Measurements from ENCODE around the gene SMAD6.

DNA sequence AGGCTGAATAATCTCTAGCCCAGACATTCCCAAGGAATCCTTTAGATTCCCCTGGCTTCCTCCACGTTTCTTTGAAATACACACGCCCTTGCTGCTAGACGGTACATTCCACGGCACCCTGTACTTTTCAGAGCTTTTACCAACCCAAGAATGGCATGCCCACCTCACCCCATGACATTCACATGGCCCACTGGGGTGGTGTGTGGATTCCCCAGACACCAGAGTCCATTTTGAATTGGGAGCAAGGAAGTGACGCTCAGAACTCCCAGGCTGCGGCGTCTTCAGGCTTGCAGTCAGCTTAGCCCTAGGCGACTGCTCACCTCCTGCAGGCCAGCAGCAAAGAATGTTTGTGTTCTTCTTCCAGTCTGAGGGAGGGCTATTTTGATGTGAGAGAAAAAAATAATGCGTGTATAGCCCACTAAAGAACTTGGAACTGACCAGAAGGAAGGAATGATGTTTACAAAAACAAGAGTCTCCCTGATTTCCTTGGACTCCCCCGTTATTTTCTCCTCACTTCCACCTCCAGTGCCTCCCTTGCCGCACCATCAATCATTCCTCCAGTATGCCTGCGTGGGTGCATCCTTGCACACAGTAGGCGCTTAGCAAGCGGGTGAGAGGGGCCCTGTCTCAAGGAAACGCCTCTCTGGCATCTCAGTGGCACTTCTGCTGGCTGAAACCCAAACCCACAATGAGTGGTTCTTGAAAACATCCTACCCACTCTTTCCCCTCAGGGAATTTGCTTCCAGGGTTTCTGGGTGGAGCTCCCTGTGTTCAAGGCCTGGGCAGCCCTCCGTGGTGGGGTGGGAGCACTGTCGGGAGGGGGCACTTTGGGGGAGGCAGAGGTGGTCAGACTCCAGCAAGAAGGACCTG is 59.9 kb downstream of the SMAD6 start:
- no peak for TF ChIP-seq CTCF (IDR thresholded peaks at IDR 0.05)
- no peak for TF ChIP-seq POLR2AphosphoS5 (IDR thresholded peaks at IDR 0.05)
